ENCODE results near the gene FAU.

- TF ChIP-seq RAD21 (conservative IDR thresholded peaks at IDR 0.05 in 1 of 2, IDR thresholded peaks at IDR 0.05 in 1 of 2), result no peak
- TF ChIP-seq ZSCAN20 (CRISPR knock-in tag; IDR thresholded peaks at IDR 0.05), result no peak
- TF ChIP-seq BHLHE40 (IDR thresholded peaks at IDR 0.05; ENCODE audit: low read depth, low read length), result no peak
- no peak for TF ChIP-seq MAZ (IDR thresholded peaks at IDR 0.05; ENCODE audit: borderline replicate concordance, low read depth, low read length)
- TF ChIP-seq KDM1A (IDR thresholded peaks at IDR 0.05; ENCODE audit: low read depth), result no peak
- TF ChIP-seq ZFP36 (IDR thresholded peaks at IDR 0.05; ENCODE audit: borderline replicate concordance, partially characterized antibody), result no peak
- TF ChIP-seq MYC (IDR thresholded peaks at IDR 0.05; ENCODE audit: borderline replicate concordance, low read length), result no peak
- no peak for TF ChIP-seq MAX (IDR thresholded peaks at IDR 0.05)
- no peak for TF ChIP-seq EP300 (IDR thresholded peaks at IDR 0.05)
- no peak for TF ChIP-seq SMC3 (IDR thresholded peaks at IDR 0.05)
- no peak for TF ChIP-seq PHF8 (IDR thresholded peaks at IDR 0.05; ENCODE audit: borderline replicate concordance, low read depth)
- TF ChIP-seq CEBPB (IDR thresholded peaks at IDR 0.05), result no peak
Measured at GRCh38 chr11:65156926-65157325, 35.0 kb upstream of the FAU start.

Measured in A549 (cell line).